NCI-H2196 treated with DMSO at 0.1 percent for 48 hours (cell line): ENCODE measurements around the gene RASSF8.
A peak's percentile ranks its signal among the peaks of the same experiment; 100 is the strongest.

Source experiments
- DNase-seq: peaks from one replicate; lab custom pipeline; 2025; ENCODE audit not compliant: unreplicated experiment; lab: John Stamatoyannopoulos, UW

Gene RASSF8, protein sequence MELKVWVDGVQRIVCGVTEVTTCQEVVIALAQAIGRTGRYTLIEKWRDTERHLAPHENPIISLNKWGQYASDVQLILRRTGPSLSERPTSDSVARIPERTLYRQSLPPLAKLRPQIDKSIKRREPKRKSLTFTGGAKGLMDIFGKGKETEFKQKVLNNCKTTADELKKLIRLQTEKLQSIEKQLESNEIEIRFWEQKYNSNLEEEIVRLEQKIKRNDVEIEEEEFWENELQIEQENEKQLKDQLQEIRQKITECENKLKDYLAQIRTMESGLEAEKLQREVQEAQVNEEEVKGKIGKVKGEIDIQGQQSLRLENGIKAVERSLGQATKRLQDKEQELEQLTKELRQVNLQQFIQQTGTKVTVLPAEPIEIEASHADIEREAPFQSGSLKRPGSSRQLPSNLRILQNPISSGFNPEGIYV

DNA sequence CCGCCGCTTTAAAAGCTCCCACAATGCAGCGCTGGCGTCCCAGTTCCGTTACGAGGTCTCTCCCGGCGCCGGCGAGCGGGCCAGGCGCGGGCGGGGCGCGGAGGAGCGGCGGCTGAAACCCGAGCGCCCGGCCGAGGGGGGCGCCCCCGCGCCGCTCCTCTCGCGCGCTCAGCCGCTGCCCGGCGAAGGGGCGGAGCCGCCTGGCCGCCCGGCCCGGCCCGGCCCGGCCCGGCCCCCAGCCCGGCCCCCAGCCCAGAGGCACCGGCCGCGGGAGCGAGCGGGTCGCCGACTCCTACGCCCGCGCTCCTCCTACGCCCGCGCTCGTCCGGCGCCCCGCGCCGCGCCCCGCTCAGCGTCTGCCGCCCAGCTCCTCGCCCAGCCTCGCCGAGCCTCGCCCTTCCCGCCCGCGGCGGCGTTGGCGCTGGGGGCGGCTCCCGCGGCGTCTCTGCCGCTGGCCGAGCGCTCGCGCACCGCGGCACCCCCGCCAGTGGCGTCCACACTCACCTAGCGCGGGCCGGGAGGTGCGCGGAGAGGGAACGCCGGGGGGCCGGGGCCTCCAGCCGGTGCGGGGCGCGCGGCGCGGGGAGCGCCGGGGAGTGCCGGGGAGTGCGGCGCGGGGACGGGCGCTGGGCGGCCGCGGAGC is at the start of gene RASSF8:
TSS of gene RASSF8 (plus strand) at position 255 of the 643 bp plus-strand sequence. CDS start 96,662 bp downstream, outside the sequence.
- DNase-seq: peak; percentile 64

DNA sequence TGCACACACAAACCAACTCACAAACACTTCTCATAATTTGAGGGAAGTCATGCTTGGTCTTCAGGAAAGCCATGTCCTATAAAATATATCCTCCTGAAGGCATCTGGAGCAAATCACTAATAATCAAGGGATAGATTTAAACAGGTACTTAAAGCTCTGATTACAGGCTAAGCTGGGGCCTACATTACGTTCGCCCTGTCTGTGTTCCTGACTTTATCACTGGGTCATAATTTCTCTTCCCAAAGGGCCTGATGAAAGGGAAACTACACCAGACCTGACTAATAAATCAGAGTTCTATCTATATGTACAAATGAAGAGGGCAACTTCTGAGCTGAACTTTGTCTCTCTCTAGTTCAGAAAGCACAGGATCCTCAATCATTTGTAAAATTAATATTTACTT is 43.9 kb upstream of the RASSF8 start:
- DNase-seq: no peak

DNA sequence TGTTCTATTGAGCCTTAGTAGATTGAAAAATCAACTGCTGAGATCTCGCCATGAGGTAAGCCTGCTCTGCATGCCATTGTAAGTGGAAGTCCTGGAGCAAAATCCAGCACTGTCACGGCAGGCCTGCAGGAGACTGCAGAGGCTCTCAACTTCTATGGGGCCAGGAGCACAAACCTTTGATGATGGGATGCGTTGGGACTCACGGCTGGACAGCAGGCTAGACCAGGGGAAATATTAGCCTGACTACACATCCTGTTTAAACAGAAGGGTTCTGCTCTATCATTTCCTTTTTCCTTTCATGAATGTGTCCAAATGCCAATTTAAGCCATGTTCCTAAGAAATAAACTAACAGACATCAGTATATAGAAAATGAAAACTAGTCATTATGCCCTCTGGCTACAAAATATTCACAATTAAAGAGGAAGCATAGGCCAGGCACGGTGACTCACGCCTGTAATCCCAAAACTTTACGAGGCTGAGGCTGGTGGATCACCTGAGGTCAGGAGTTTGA is 33.9 kb upstream of the RASSF8 start:
- DNase-seq: no peak

DNA sequence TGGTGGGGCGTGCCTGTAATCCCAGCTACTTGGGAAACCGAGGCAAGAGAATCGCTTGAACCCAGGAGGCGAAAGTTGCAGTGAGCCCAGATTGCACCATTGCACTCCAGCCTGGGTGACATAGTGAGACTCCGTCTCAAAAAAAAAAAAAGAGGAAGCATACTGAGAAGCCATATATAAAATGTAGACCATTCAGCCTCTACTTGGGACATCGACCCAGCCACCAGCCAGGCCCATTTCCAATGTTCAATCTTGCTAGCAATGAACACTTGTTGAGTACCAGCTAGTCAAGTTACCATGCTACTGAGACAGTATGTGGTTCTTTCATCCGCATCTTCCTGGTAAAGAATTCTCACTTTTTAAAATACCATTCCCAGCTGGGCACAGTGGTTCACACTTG is 33.4 kb upstream of the RASSF8 start:
- no peak for DNase-seq

DNA sequence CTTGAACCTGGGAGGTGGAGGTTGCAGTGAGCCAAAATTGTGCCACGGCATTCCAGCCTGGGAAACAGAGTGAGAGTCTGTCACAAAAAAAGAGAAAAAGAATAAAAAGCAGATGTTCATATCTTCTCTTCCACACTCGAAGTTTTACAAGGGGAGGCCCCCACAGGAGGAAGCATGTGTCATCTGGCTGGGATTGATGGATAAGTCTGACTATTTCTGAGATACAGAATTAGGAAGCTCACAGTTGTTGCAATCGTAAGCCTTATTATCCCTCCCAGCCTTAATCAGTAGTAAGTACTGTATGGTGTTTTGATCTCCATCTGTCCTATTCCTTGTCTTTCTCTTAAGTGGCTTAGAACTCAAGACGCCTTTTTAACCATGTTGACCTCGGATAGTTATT is 31.9 kb upstream of the RASSF8 start:
- DNase-seq: no peak

DNA sequence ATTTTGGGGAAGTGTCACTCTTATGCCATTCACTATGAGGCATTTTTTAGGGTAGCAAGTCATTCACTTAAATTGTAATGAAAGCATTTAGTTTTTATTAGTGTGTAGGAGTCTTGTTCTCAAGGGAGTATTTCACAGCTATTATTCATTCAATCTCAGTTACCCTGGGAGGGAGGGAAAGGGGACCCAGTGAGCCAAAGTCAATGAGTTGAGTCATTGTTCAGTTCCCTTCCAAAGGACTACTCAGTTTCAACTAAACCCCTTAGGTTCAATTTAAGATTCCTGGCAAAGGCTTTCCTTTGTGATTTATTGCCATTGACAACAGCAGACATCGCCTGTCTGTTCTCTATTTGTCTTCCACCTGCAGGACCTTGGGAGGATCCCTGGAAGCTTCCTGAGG is 29.3 kb upstream of the RASSF8 start:
- DNase-seq: no peak

DNA sequence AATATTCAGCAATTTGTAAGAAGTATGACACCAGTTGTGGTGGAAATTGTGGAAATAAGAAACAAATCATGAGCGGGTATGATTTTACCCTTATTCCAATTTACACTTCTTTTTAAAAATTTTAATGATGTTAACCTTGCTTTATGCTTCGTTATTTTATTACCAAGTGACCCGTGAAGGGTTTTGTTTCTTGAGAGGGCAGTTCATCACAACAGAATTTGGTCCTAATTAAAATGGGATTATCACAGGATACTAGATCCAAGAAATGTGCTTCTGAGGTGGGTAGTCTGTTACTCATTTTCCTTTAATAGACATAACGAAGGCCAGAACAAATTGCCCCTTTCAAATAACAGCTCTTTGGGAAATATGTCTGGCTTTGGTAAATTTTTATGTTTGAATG is 25.5 kb upstream of the RASSF8 start:
- no peak for DNase-seq

DNA sequence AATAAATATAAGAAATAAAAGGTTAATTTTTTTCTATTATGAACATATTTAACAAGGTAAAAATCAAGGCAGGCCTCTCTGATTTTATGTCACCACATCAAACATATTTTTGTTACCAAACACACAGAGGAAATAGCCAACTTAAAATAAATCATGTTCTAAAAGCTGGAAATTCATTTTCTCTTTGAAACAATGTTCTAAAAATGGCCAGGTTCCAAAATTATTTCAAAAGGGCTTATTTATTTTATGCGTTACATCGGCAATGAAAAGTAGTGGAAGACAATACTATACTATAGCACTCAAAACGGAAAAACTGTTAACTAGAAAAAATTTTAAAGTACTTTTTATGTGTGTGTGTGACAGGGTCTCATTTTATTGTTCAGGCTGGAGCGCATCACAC is 24.0 kb upstream of the RASSF8 start:
- DNase-seq: no peak

DNA sequence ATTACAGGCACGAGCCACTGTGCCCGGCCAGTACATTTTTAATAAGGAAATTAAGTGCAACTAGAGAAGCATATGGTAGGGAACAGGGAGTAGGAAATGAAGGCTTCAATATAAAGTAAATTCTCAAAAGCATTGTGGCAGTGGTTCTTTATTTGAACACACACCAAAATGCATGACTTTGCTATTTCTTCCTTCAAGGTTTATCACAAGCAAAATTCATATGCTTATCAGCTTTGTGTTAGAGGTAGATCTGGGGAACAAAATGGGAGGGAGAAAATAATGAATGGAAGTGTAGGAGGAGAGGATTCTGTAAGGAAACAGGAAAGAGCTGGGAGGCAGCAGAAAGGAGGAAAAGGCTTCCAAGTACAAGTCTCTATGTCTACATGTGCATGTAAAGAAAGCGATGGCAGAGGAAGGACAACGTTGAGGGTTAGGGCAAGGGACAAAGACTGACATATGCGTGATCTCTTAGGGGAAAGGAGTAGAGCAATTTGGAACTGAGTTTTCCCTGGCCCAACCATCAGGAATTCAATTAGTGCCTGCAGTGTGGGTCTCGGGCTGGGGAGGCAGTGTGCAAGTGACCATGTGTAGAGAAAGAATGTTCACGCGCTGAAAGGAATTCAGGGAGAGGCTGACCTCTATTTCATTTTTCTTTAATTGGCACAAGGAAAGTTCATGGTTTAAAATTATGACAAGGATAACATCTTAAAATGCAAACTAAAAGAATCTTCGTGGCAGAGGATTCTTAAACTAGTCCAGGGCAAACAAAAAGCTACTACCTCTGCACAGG is 22.9 kb upstream of the RASSF8 start:
- DNase-seq: no peak

DNA sequence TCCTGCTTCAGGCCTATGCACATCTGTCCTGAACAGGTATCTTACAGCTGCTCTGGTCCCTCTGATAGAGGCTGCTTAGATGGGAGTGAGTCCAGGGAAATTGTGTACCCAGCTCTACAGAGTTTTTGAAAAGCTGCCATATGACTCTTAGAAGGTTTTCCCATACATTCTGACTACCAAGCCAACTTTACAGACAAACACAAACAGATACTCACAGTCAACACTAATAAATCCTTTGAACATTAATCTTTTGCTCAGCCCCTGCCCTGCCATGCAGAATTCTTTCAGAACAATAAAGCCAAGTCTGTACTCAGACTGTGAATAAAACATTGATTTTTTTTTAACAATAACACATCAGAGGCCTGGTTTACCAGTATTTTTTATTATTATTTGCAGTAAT is 21.4 kb upstream of the RASSF8 start:
- no peak for DNase-seq

DNA sequence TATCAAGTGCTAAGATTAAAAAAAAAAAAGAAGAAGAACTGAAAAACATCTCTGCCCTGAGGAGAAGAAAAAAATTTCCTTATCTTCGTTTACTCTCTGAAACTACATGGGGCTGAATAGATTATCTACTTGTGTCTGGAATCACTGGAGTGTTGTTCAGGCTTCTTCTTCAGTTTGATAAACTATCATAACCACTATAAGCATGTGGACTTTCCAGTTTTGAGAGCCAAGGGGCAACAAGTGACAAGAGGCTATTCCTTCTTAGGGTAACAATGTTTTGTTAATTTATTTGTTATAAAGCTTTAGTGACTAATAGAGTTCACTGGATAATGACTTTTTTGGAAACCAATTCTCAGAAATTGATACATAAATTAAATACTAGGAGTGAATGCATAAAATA is 19.9 kb upstream of the RASSF8 start:
- no peak for DNase-seq

DNA sequence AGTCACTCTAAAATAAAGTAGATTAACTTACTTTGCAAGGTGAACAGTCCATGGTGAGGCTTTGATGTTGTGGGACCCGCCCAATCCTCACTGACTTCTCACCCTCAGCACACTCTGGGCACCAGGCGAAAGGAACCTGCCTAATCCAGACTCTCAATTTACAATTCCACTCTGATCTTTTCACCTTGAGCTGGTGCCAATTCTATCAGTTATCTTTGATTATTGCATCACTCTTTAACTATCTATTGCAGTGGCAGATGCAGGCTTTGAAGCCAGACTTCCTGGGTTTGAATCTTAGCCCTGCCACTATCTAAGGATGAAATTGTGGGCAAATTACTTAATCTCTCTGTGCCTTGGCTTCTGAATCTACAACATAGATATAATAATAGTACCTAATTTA is 18.9 kb upstream of the RASSF8 start:
- DNase-seq: no peak

DNA sequence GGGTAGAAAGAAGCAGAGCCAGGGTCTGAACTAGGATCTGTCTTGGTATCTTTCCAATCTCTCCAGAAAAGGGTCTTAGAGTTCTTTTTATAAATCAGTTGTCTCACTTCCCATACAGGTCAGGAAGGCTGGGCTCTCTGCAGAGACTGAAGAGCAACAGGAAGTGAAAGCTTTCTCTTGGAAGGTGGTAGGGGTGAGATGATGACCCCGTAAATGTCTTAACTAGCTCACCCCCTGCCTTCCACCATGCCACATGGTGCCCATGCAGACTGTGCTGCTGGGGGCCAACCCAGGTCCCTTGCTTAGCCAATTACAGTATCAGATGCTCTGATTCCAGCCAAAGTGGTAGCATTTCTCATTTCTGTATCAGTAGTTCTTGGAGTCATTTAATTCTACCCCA is 17.6 kb upstream of the RASSF8 start:
- no peak for DNase-seq

DNA sequence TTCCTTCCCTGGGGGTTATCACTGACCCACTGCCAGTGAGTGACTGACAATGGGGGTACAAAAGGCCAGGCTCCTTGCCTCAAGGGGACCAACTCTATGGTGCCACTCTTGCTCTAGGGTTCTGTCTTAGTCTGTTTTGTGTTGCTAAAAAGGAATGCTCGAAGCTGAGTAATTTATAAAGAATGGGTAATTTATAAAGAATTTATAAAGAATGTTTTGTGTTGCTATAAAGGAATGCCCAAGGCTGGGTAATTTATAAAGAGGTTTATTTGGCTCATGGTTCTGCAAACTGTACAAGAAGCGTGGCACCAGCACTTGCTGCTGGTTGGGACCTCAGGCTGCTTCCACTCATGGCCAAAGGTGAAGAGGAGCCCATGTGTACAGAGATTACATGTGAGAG is 15.8 kb upstream of the RASSF8 start:
- DNase-seq: no peak

DNA sequence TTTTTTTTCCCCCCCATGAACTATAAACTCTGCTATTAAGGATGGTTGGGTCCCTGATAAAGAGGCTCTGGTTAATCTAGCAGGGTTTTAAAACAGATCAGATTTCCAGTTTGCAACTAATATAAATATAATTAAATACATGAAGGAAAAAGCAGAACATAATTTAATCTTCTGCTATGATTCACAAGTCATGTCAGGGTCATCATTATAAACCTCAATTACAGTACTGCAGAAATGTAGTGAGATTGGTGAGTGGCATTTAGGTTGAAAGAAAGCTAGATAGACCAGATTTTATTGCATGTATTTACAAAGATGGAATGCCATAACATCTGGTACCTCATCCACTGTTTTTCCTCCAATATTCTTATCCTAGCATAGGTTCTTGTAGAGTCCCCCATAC is 14.5 kb upstream of the RASSF8 start:
- DNase-seq: no peak

DNA sequence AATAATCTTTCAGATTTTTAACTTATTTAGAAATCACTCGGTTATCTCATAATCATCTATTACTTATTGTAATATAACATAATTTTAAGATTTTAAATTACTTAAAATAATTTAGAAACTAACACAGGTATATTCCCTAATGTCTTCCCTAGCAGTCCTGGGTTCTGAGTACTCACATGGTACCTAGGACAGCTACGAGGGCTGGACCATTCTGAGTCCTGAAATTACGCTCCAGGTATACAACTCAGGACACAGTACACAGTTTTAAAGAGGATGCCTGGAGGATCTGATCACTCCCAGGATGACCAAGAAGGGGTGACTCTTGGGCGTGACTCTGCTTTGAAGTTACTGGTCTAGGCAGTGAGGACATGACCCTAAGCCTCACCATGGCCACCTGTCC is 9.1 kb upstream of the RASSF8 start:
- DNase-seq: no peak

DNA sequence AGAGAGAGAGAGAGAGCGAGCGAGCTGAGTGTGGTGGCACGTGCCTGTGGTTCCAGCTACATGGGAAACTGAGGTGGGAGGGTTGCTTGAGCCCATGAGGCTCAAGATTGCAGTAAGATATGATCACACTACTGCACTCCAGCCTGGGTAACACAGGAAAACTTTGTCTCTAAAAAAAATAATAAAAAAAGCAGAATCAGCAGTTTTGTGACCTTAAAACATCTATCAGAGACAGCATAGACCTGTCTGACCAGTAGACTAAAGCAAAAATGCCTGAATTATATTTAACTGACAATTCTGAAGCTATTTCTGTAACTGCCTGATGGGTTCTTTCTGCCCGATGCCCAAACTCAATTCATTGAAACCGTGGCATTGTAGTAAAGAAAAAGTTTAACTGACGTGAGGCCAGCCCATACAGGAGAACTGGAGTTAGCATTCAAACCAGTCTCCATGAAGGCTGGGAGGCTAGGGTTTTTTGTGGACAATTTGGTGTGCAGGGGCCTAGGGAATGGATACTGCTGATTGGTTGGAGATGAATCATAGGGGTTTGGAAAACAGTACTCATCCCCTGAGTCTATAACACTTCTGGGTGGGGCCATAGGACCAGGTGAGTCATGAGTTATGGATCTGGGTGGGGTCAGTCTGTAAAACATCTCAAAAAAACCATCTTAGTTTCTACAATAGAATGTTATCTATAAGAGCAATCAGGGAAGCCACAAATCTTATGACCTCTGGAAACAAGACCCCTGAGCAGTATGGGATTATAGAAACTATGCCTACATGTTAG is 8.0 kb upstream of the RASSF8 start:
- DNase-seq: no peak

DNA sequence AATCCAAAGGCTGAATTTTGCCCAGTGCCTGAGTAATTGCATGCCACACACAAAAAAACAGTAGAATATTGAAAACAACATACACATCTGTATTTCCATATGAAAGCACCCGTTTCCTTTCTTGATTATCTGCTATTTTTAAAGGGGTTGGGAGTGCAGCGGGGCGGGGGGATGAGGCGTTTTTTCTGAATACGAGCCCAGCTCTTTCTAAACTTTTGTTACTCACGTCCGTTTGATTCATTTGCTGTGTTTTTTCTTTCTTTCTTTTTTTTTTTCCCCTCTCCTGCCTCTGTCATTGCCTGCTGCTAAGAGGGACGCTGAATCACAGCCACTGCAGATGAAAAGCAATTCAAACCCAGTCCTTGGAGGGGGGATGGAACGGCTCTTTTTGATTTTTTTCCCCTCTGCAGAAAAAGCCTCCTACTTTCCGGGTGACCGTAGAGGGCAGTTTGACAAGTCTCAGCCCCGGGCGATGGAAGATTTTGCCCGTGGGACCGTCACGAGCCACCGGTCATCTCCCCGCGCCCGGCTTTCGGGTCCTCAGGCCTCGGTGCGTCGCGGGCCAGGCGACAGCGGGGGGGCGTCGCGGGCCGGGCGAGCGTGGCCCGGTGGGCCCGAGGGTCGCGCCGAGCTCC is 572 bp upstream of the RASSF8 start:
- no peak for DNase-seq

DNA sequence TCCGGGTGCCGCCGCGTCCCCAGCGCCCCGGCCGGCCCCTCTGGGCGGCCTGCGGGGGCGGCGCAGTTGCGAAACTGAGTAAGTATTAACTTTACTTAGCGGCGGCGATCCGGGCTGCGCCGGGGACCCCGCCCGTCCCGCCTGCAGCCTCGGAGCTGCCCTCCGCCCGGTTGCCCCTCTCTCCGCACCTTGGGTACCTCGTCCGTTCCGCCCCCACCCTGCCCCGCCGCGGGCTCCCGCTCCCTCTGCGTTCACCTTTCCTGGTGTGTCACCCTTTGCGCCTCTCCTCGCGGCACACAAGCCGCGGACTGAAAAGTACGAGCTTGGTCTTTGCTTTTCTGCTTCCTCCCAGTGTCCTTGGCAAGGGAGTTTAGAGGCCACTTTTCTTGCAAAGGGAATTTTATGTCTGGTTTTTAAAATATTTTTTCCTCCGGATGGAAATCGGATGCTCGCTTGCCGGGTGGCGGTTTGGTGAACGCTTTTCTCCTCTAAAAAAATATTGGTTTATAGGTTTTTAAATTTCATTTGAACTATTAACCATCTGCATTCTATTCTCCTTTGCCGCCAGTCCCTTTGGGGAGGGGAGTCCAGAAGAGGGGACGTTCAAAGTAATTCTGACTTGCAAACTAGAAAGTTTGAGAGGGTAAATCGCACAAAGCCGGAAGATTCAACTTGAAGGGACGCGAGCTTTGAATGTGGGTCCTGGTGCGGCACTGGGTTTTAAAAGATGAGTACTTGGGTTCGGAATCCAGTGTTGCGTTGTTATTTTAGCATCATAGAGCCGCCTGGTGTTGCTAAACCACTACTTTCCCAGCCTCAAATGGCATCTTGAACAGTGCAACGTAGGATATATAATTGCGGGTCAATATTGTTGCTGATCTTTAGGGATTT is 834 bp downstream of the RASSF8 start:
- DNase-seq: no peak
